HG02852 (cell line): ENCODE measurements around the gene PRCC.

Experiments
- ATAC-seq: cut with Tn5 transposase; IDR thresholded peaks from one replicate; pipeline ENCODE4 v1.9.1; 2021; ENCODE audit warnings: mild to moderate bottlenecking, moderate library complexity; ENCODE audit not compliant: unreplicated experiment

PRCC gene

GRCh38 chr1:156795374-156795733 is 28.0 kb downstream of the PRCC start:
- ATAC-seq = no peak

GRCh38 chr1:156795787-156796186 is 28.5 kb downstream of the PRCC start:
- ATAC-seq = no peak

- ATAC-seq = no peak
Observed at GRCh38 chr1:156796340-156797097, 29.2 kb downstream of the PRCC start.

GRCh38 chr1:156797212-156797871 is 30.0 kb downstream of the PRCC start:
- no peak for ATAC-seq

DNA sequence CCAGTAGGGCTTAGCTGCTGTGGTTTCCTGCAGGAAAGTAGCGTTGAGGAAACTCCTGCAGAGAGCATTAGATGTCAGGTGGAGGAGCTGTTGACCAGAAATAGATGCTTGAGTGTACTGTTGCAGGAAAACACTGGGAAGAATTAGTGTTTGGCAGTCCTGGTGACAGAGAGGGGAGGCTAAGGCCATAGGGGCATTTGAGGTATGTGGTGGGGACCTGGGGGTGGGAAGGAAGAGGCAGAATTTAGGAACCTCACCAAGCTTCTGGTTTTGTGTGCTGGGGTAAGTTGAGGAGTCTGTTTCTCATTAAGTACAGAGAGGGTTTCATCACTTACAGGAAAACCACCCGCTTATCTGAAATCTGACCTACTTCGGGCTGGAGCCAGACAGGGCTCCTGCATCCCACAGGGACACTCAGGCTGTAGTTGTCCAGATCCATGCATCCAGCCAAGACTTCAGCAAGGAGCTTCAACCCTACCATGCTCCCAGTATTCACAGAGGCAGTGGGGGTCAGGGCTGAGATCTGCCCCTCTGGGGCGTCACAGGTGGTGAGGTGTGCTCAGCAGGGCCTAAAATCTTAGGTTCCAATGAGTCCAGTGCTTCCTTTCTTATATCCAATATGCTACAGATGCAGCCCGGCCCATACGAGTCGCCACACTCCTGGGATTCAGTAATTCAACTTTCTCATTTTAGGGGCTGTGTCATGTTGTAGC is 34.2 kb downstream of the PRCC start:
- no peak for ATAC-seq

- ATAC-seq = no peak
Observed at GRCh38 chr1:156802421-156802935, 35.1 kb downstream of the PRCC start.

DNA sequence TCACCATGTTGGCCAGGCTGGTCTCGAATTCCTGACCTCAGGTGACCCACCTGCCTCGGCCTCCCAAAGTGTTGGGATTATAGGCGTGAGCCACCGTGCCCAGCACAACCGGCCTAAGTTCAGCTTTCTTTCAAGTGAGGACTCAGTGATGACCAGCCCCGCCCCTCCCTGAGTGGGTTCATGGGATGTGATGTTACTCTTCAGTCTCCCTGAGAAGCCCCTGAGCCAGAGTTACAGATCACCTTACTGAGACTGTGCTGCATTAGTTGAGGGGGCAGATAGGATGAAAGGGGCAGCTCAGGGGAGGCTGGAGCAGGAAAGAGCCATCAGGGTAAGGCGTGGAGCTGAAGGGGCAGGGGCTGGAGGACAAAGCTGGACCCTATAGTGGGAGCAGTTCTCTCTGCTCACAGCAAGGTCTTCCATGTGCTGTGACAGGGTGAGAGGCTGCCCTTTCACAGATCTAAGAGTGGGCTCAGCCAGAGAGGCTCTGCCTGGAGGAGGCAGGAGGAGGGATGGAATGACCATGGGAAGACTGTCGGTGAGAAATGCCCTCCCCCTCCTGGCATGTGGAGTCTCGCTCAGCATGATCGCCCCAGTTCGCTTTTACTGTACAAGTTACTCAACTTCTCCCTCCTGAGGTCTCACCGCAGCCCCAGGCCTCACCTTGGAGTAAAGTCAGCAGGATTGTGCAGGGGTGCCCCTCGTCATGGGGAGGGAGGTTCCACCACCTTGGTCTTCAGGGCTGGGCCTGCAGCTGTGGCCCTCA is 35.9 kb downstream of the PRCC start:
- no peak for ATAC-seq

- no peak for ATAC-seq
Observed at GRCh38 chr1:156804026-156804425, 36.7 kb downstream of the PRCC start.

DNA sequence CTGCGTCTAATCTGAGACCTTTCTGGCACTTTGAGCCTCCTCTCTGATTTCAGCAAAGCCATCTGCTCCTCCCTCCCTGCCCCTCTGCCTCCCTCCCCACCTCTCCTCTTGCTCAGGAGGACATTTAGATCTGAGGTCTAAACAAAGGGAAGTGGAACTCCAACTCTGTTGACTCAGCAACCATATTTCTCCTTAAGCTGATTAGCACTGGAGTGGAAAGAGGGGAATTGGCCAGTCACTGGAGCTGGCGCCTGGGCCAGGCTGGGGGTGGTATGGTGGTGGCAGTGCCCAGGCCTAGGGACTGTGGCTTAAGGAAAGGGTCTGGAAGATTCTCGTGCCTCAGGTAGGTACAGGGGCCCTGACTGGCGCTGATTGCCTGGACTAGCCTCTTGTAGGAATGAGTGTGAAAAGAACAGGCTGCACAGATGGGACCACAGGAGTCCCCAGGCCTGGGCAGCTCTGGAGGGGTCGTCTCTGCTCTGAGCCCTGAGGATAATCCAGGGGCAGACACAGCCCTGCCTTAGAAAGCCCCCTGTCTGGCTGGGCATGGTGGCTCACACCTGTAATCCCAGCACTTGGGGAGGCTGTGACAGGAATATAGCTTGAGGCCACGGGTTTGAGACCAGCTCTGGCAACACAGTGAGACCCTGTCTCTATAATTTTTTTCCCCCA is 37.4 kb downstream of the PRCC start:
- ATAC-seq = no peak

GRCh38 chr1:156805766-156806511 is 38.6 kb downstream of the PRCC start:
- ATAC-seq = no peak

GRCh38 chr1:156806512-156807440 is 39.4 kb downstream of the PRCC start:
- ATAC-seq = no peak

- no peak for ATAC-seq
Observed at GRCh38 chr1:156807627-156808026, 40.3 kb downstream of the PRCC start.

DNA sequence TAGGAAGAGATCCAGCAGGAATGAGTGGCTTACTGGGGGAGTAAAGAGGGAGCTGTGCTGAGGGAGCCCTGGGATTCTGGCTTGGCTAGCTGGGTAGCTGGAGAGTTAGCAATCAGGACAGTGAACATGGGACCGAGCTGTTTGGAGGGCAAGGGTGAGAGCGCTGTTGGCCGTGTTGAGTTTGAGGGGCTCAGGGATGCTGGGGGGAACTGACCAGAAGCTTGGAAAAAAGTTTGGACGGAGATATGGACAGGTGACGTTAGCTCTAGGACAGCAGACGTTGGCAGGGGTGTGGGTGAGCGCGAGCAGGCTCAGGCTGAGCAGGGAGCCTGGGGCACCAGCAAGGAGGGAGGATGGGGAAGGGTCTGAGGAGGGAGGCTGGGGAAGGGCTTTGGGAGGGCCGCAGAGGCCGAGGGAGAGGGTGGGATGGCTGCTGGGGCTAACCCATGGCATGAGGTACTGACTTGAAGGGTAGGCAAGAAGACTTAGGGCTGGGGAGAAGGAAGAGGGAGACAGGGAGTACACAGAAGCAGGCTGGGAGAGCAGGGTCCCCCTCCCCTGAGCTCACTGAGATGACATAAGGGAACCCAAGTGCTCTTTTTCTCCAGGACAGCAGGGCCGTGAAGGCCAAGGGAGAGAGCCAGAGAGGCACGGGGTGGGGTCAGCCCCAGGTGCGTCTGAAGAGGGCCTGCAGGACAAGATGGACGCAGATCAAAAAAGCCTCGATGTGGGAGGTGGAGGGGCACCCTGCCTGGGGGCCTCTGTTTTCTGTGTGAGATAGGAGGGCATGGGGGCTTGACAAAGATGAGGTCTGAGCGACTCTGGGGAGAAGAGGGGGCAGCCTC is 41.1 kb downstream of the PRCC start:
- ATAC-seq = no peak

DNA sequence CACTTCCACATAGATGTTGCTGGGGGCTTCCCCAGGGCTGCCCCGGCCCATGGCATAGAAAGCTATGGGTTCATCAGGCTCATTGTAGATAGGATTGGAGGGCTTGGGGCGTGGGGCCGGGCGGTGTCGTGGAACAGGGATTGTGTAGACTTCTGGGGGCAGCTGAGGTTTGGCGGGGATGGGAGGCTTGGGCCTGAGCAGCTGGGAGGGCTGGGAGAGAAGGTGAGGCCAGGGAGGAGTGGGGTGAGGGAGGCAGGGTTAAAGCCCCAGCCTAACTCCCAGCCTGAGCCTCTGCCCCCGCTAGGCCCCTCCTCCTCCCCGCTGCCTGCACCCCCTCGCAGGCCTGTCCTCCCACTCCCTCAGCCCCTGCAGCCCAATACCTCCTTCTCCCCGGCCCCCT is 41.9 kb downstream of the PRCC start:
- no peak for ATAC-seq

GRCh38 chr1:156809711-156810366 is 42.5 kb downstream of the PRCC start:
- ATAC-seq = no peak

- ATAC-seq = no peak
Observed at GRCh38 chr1:156811168-156811567, 43.8 kb downstream of the PRCC start.

DNA sequence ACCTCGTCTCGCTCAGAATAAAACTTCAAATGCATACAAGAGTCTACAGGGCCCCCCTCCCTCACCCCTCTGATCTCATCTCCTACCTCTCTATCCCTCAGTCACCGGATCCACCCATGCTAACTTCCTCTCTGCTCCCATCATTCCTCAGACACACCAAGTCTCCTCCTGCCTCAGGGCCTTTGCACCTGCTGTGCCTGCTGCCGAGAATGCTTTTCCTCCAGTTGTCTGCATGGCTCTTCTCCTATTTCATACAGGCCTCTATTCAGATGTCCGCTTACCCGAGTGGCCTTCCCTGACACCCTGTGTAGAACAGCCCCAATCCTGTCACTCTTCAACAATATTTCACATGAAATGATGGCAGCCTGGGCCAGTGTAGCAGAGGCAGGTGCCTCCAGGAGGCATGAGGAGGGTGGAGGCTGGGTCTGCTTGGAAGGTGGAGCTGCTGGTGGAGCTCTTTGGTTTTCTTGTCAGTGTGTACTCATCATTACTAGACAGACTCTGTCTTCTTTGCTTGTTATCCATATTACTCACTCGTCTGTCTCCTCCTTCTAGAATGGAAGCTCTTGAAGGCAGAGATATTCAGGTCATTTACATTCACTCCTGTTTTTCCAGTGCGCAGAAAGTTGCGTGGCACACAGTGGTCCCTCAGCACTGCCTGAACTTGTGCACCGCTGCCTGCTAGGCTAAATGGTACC is 45.1 kb downstream of the PRCC start:
- no peak for ATAC-seq
